Thyroid gland (tissue), 4 donors: ENCODE measurements around the gene KNOP1.

Source experiments
- CTCF ChIP-seq, 6 experiments: fragments of 200-600 bp in 3 of 6; fragments of 450-650 bp in 3 of 6; sonication (generic) in 3 of 6; IDR thresholded peaks; one replicate each; pipeline ENCODE4 v1.5.1; 2016 to 2019; ENCODE audit warnings: antibody characterized with exemption in 6 of 6, mild to moderate bottlenecking in 2 of 6, inconsistent platforms in 1 of 6, moderate library complexity in 1 of 6
- POLR2A ChIP-seq, 2 donors: fragments of 450-650 bp; IDR thresholded peaks; one replicate each; pipeline ENCODE4 v1.6.1; 2017; ENCODE audit warnings: antibody characterized with exemption in 2 of 2, mild to moderate bottlenecking in 2 of 2, moderate library complexity in 1 of 2

- TF ChIP-seq CTCF (IDR thresholded peaks at IDR 0.05) (no peak), POLR2A (IDR thresholded peaks at IDR 0.05) (no peak)
Measured at GRCh38 chr16:19717314-19717713, 713 bp downstream of the KNOP1 start.
